IMR-90 (cell line): ENCODE measurements around the gene COL6A3. TPM values are rescaled to one million over a fixed set of nuclear protein-coding genes. Genes with fewer than 3 reads are reported as not detected.

Experiments used
- ATAC-seq: fragments of 200-7000 bp; cut with Tn5 transposase; 2 replicates; pipeline ENCODE4 v1.9.1; 2020; ENCODE audit warnings: low read depth, mild to moderate bottlenecking, moderate library complexity
- BruUV-seq: library from RNA; stranded (reverse); fragments of 400-500 nt; replicated peaks from 2 replicates; lab custom pipeline; 2021; lab: Mats Ljungman, UMichigan
- CTCF ChIA-PET: fragments of 300-600 bp; formaldehyde crosslinking; extraction: SDS; loops from one replicate; lab custom pipeline; 2021; ENCODE audit warnings: antibody characterized with exemption; lab: Yijun Ruan, JAX
- POLR2A ChIA-PET: fragments of 300-600 bp; sonication (Branson Sonifier 250); formaldehyde crosslinking; loops from one replicate; lab custom pipeline; 2022; ENCODE audit warnings: antibody characterized with exemption; ENCODE audit not compliant: unreplicated experiment; lab: Charles Lee
- DNase-seq: peaks from one replicate; pipeline ENCODE4 v3.0.0; 2013
- H2AFZ ChIP-seq: replicated peaks from 2 replicates; pipeline ENCODE3; 2013; ENCODE audit warnings: low read length, mild to moderate bottlenecking; ENCODE audit not compliant: poor library complexity
- H2AK5ac ChIP-seq: 2 replicates; pipeline ENCODE4 v1.6.1; 2013; ENCODE audit warnings: low read depth, low read length, inconsistent platforms
- H2AK9ac ChIP-seq: replicated peaks from 2 replicates; pipeline ENCODE3; 2013; ENCODE audit warnings: mild to moderate bottlenecking, low read depth, low read length, moderate library complexity; ENCODE audit not compliant: poor library complexity
- H2BK120ac ChIP-seq: 2 replicates; pipeline ENCODE4 v1.6.1; 2013; ENCODE audit warnings: low read depth, low read length, inconsistent platforms
- H2BK15ac ChIP-seq: 3 replicates; pipeline ENCODE4 v1.6.1; 2013; ENCODE audit warnings: low read depth, low read length, inconsistent platforms
- H2BK20ac ChIP-seq: 2 replicates; pipeline ENCODE4 v1.6.1; 2013; ENCODE audit warnings: low read depth, mild to moderate bottlenecking, inconsistent platforms, low read length, moderate library complexity
- H2BK5ac ChIP-seq: 2 replicates; pipeline ENCODE4 v1.6.1; 2013; ENCODE audit warnings: mild to moderate bottlenecking, low read depth, low read length, inconsistent platforms; ENCODE audit not compliant: poor library complexity, severe bottlenecking
- H3K14ac ChIP-seq: replicated peaks from 2 replicates; pipeline ENCODE4 v1.6.1; 2013; ENCODE audit warnings: low read depth, low read length, inconsistent platforms
- H3K18ac ChIP-seq: 2 replicates; pipeline ENCODE4 v1.6.1; 2013; ENCODE audit warnings: low read depth, low read length, control low read depth
- H3K23ac ChIP-seq: 2 replicates; pipeline ENCODE4 v1.6.1; 2013; ENCODE audit warnings: low read depth, low read length, inconsistent platforms
- H3K27ac ChIP-seq: 2 replicates; pipeline ENCODE4 v1.5.1; 2013; ENCODE audit warnings: mild to moderate bottlenecking, control low read depth, low read length; ENCODE audit not compliant: insufficient read depth
- H3K27me3 ChIP-seq: 2 replicates; pipeline ENCODE4 v1.6.1; 2013; ENCODE audit warnings: low read length; ENCODE audit not compliant: control insufficient read depth, insufficient read depth
- H3K36me3 ChIP-seq: 2 replicates; pipeline ENCODE4 v1.6.1; 2013; ENCODE audit warnings: low read length, mixed read lengths; ENCODE audit not compliant: control insufficient read depth, insufficient read depth
- H3K4ac ChIP-seq: 2 replicates; pipeline ENCODE4 v1.6.1; 2013; ENCODE audit warnings: low read depth, low read length, inconsistent platforms
- H3K4me1 ChIP-seq: 2 replicates; pipeline ENCODE4 v1.6.1; 2013; ENCODE audit warnings: low read length, mixed read lengths; ENCODE audit not compliant: control insufficient read depth, insufficient read depth
- H3K4me2 ChIP-seq: 2 replicates; pipeline ENCODE4 v1.6.1; 2013; ENCODE audit warnings: low read depth, mild to moderate bottlenecking, control low read depth, low read length, moderate library complexity
- H3K4me3 ChIP-seq: 2 replicates; pipeline ENCODE4 v1.5.1; 2013; ENCODE audit warnings: low read depth, mild to moderate bottlenecking, control low read depth, low read length, moderate library complexity; ENCODE audit not compliant: insufficient read depth
- H3K56ac ChIP-seq: 2 replicates; pipeline ENCODE4 v1.6.1; 2013; ENCODE audit warnings: low read length, inconsistent platforms; ENCODE audit not compliant: insufficient read depth; ENCODE audit errors: extremely low read depth
- H3K79me1 ChIP-seq, 2 experiments: 2 replicates each; pipeline ENCODE4 v1.6.1; 2013; ENCODE audit warnings: low read length in 2 of 2, inconsistent platforms in 1 of 2, low read depth in 1 of 2
- H3K9ac ChIP-seq: 2 replicates; pipeline ENCODE4 v1.6.1; 2013; ENCODE audit warnings: low read depth, low read length, control low read depth
- H3K9me1 ChIP-seq: 2 replicates; pipeline ENCODE4 v1.6.1; 2013; ENCODE audit warnings: low read length, inconsistent platforms; ENCODE audit not compliant: insufficient read depth
- H3K9me3 ChIP-seq: 2 replicates; pipeline ENCODE4 v1.6.1; 2013; ENCODE audit warnings: low read length; ENCODE audit not compliant: control insufficient read depth, insufficient read depth
- H4K20me1 ChIP-seq: 2 replicates; pipeline ENCODE4 v1.6.1; 2013; ENCODE audit warnings: low read length, inconsistent platforms; ENCODE audit not compliant: insufficient read depth
- H4K5ac ChIP-seq: 2 replicates; pipeline ENCODE4 v1.6.1; 2013; ENCODE audit warnings: mild to moderate bottlenecking, low read depth, low read length, control low read depth
- H4K8ac ChIP-seq, 2 experiments: 2 replicates each; pipeline ENCODE4 v1.6.1; 2013; ENCODE audit warnings: low read depth in 2 of 2, low read length in 2 of 2, control low read depth in 1 of 2, inconsistent platforms in 1 of 2
- H4K91ac ChIP-seq: 2 replicates; pipeline ENCODE4 v1.6.1; 2013; ENCODE audit warnings: low read depth, low read length, inconsistent platforms; ENCODE audit not compliant: insufficient read depth
- CEBPB ChIP-seq: IDR thresholded peaks from 2 replicates; pipeline ENCODE4 v1.6.1; 2012; ENCODE audit warnings: low read depth, low read length, improper control_type of control experiment
- CHD1 ChIP-seq: IDR thresholded peaks from 2 replicates; pipeline ENCODE4 v1.6.1; 2012; ENCODE audit warnings: low read depth, low read length, improper control_type of control experiment
- FOS ChIP-seq: fragments of 150-350 bp; IDR thresholded peaks from 2 replicates; pipeline ENCODE4 v1.6.1; 2016; ENCODE audit warnings: low read depth, low read length
- MAZ ChIP-seq: IDR thresholded peaks from 2 replicates; pipeline ENCODE4 v1.6.1; 2012; ENCODE audit warnings: low read depth, mild to moderate bottlenecking, low read length, improper control_type of control experiment, moderate library complexity, borderline replicate concordance
- NFE2L2 ChIP-seq: fragments of 150-350 bp; IDR thresholded peaks from 2 replicates; pipeline ENCODE4 v1.6.1; 2016; ENCODE audit warnings: low read depth, mild to moderate bottlenecking, low read length
- RAD21 ChIP-seq: IDR thresholded peaks from 2 replicates; pipeline ENCODE4 v1.6.1; 2012; ENCODE audit warnings: low read length, improper control_type of control experiment
- RCOR1 ChIP-seq: IDR thresholded peaks from 2 replicates; pipeline ENCODE4 v1.6.1; 2012; ENCODE audit warnings: mild to moderate bottlenecking, low read length, improper control_type of control experiment; ENCODE audit not compliant: insufficient replicate concordance
- RFX5 ChIP-seq: IDR thresholded peaks from 2 replicates; pipeline ENCODE4 v1.8.0; 2012; ENCODE audit warnings: low read depth, mild to moderate bottlenecking, low read length, moderate library complexity
- WGBS, 2 experiments: methylation state at CpG; one replicate each; pipeline versions ENCODE4 v1.1.5 to v1.1.7; 2013; ENCODE audit warnings: missing lambda C conversion rate in 2 of 2; ENCODE audit not compliant: insufficient read length in 1 of 2; ENCODE audit errors: extremely low coverage in 2 of 2; 5-methylcytosine and 5-hydroxymethylcytosine counted together
- dilution Hi-C: fragments of 300-500 bp; cut with HindIII; formaldehyde crosslinking; loops from one replicate; pipeline ENCODE4 v1.14.3; 2018; ENCODE audit warnings: low sequenced_read_pairs; ENCODE audit not compliant: unreplicated experiment
- in situ Hi-C: fragments of 300-500 bp; cut with MboI; formaldehyde crosslinking; loops from 3 replicates; pipeline ENCODE4 v1.14.3; 2019; ENCODE audit warnings: low sequenced_read_pairs, inconsistent platforms, mixed read lengths
- intact Hi-C: fragments of 100-400 bp; cut with micrococcal nuclease; formaldehyde crosslinking; loops from 2 replicates; pipeline ENCODE4 v1.10.0; 2022
- polyA plus RNA-seq, 3 experiments: library from polyadenylated mRNA; depleted of rRNA; stranded (reverse); fragments of >200 nt; gene quantifications; 2 replicates each; pipeline ENCODE4 v1.2.3, GENCODE V29; 2012; ENCODE audit warnings: low replicate concordance in 1 of 3
- total RNA-seq: library from RNA; depleted of rRNA; stranded (reverse); fragments of >200 nt; gene quantifications from 2 replicates; pipeline ENCODE4 v1.2.3, GENCODE V29; 2012
- TF ChIP-seq, protein P1 (sequence below): fragments of 150-350 bp; IDR thresholded peaks from 2 replicates; pipeline ENCODE4 v1.6.1; 2016; ENCODE audit warnings: low read depth, mild to moderate bottlenecking, low read length, moderate library complexity, borderline replicate concordance
- TF ChIP-seq, protein P2 (sequence below): fragments of 150-350 bp; IDR thresholded peaks from 2 replicates; pipeline ENCODE4 v1.6.1; 2017; ENCODE audit warnings: mild to moderate bottlenecking, antibody characterized with exemption, low read length, low read depth

COL6A3 gene
- total and polyA plus RNA-seq, 2 of the 4 experiments (the other 2 are of a cell fraction): 964 to 1,855 TPM

GRCh38 chr2:237315829-237316225, 98.1 kb downstream of the COL6A3 start:
- no peaks in the 10 kb centered on the region for H3K27me3 ChIP-seq
- ChIA-PET CTCF (interaction anchor here (1.3 kb wide), 1 partner anchor 145 kb away, joined by 3 read pairs; no protein-coding TSS in a partner anchor), POLR2A (interaction anchor here (1.0 to 3.7 kb wide), 6 partner anchors 11 to 119 kb away, joined by 3 to 23 read pairs (median 4); no protein-coding TSS in a partner anchor)
- DNase-seq (peak; percentile 86), ATAC-seq (peak; percentile 18)
- peaks cover 0 to 21% of the 10 kb centered on the region in 2 experiments; a peak in 3 of 4 replicates for H3K79me1 ChIP-seq
- H3K4ac ChIP-seq: peak overlapping the region; percentile 99
- H2AK9ac ChIP-seq: peak overlapping the region; percentile 99
- H2BK5ac ChIP-seq: peak overlapping the region; percentile 97
- in situ Hi-C loops (no loop called here), intact Hi-C loops (loop anchor here (2.0 to 10.0 kb wide), 4 partner anchors 33 to 221 kb away; no protein-coding TSS in a partner anchor), dilution Hi-C loops (no loop called here)
- BruUV-seq: no TSS peak
- peak overlapping the region; percentile 100 for H2BK20ac ChIP-seq
- no peaks in the 10 kb centered on the region for H3K36me3 ChIP-seq
- H3K23ac ChIP-seq: peak overlapping the region; percentile 98
- H4K5ac ChIP-seq: peak overlapping the region; percentile 98
- H2BK15ac ChIP-seq: peak overlapping the region; percentile 99
- peak overlapping the region; percentile 99 for H3K14ac ChIP-seq
- peak overlapping the region; percentile 99 for H3K56ac ChIP-seq
- TF ChIP-seq, protein P1, sequence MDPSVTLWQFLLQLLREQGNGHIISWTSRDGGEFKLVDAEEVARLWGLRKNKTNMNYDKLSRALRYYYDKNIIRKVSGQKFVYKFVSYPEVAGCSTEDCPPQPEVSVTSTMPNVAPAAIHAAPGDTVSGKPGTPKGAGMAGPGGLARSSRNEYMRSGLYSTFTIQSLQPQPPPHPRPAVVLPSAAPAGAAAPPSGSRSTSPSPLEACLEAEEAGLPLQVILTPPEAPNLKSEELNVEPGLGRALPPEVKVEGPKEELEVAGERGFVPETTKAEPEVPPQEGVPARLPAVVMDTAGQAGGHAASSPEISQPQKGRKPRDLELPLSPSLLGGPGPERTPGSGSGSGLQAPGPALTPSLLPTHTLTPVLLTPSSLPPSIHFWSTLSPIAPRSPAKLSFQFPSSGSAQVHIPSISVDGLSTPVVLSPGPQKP: no peak
- TF ChIP-seq CHD1 (no peak), RFX5 (no peak), RAD21 (0 out of 2 replicates have a peak, but pooled peaks have one; percentile 4), MAZ (no peak), RCOR1 (no peak), FOS (peak; percentile 40; the same call in 1 of the 2 replicates), NFE2L2 (no peak), CEBPB (peak; percentile 77)
- TF ChIP-seq, protein P2, sequence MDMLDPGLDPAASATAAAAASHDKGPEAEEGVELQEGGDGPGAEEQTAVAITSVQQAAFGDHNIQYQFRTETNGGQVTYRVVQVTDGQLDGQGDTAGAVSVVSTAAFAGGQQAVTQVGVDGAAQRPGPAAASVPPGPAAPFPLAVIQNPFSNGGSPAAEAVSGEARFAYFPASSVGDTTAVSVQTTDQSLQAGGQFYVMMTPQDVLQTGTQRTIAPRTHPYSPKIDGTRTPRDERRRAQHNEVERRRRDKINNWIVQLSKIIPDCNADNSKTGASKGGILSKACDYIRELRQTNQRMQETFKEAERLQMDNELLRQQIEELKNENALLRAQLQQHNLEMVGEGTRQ: no peak
- H3K4me2 ChIP-seq: peak overlapping the region; percentile 3; the same call in 1 of the 2 replicates
- H4K91ac ChIP-seq: peak overlapping the region; percentile 100
- no CpG with 5 or more reads among the region's 6 CpGs for WGBS, 2 experiments
- H3K9me3 ChIP-seq: no peaks in the 10 kb centered on the region
- peak overlapping the region; percentile 100 for H3K18ac ChIP-seq
- peak overlapping the region; percentile 77 for H3K9ac ChIP-seq
- peaks cover 20% of the 10 kb centered on the region for H3K9me1 ChIP-seq
- H4K20me1 ChIP-seq: no peaks in the 10 kb centered on the region
- peak overlapping the region; percentile 95 to 98 for H4K8ac ChIP-seq
- peak overlapping the region; percentile 97 for H2AK5ac ChIP-seq
- H2AFZ ChIP-seq: no peak overlapping the region
- H3K27ac ChIP-seq: peak overlapping the region; percentile 95
- H3K4me1 ChIP-seq: peaks cover 23% of the 10 kb centered on the region
- H2BK120ac ChIP-seq: peak overlapping the region; percentile 100
- H3K4me3 ChIP-seq: no peak overlapping the region
